SK-N-SH (cell line): ENCODE results near the gene CYTH3.

Experiments
- EP300 ChIP-seq, 2 experiments: IDR thresholded peaks; 2 replicates each; pipeline versions ENCODE4 v1.4.0 to v1.6.1; 2012; ENCODE audit warnings: borderline replicate concordance in 1 of 2, low read depth in 1 of 2, low read length in 1 of 2
- MXI1 ChIP-seq: IDR thresholded peaks from 2 replicates; pipeline ENCODE4 v1.6.1; 2012; ENCODE audit warnings: mild to moderate bottlenecking, low read depth, low read length, improper control_type of control experiment
- TF ChIP-seq, protein P1 (sequence below): fragments of 150-350 bp; IDR thresholded peaks from 2 replicates; pipeline ENCODE4 v1.6.1; 2016; ENCODE audit warnings: mild to moderate bottlenecking, low read depth, low read length

DNA sequence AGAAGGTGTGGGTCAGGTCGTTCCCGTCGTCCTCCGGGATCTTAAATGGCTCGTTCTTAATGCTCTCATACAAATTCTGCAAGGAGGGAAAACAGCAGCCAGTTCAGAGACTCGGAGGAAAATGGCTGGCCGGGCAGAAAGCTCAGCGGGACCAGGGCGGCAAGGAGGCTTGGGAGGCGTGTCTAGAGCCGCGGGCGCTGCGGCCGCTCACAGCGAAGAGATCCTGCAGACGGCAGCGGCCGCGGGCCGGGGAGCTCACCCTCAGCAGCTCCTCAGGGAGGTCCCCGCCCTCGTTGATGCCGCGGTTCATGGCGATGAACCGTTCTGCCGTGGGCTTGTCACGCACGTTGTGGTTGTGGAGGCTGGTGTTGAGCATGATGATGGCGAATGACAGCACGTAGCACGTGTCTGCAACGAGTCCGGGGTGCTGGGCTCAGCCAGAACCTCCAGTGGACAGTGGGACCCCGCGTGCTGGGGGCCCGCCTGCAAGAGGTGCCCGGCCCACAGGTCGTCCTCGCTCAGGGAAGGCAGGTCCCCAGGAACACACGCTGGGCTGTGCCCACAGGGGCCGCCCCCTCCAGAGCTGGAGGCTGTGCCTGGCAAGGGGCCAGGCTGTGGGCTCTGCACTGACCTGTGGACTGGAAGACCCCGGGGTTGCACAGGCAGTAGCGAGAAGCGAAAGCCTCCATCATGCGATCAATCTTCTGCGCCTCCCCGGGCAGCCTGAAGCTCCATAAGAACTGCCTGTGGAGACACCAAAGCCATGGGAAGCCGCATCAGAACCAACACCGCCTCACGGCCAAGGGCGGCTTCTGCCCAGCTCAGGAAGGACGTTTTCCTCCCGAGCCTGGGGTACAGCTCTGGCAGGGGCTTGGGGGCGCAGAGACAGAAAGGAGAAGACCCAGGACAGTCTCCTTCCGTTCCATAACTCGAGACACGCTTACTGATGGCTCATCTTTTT is 101.6 kb downstream of the CYTH3 start:
- TF ChIP-seq MXI1 (no peak), EP300 (IDR thresholded peaks at IDR 0.05; ENCODE audit: borderline replicate concordance in 1 of 2, low read depth in 1 of 2, low read length in 1 of 2) (no peak)
- TF ChIP-seq, protein P1, sequence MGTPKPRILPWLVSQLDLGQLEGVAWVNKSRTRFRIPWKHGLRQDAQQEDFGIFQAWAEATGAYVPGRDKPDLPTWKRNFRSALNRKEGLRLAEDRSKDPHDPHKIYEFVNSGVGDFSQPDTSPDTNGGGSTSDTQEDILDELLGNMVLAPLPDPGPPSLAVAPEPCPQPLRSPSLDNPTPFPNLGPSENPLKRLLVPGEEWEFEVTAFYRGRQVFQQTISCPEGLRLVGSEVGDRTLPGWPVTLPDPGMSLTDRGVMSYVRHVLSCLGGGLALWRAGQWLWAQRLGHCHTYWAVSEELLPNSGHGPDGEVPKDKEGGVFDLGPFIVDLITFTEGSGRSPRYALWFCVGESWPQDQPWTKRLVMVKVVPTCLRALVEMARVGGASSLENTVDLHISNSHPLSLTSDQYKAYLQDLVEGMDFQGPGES, result no peak
